ENCODE results near the gene FAM89B. TPM values are rescaled to one million over a fixed set of nuclear protein-coding genes. Genes with fewer than 3 reads are reported as not detected.

The FAM89B gene
- polyA plus RNA-seq, 3 donors, result 51.3 to 139 (median 70.8) TPM

DNA sequence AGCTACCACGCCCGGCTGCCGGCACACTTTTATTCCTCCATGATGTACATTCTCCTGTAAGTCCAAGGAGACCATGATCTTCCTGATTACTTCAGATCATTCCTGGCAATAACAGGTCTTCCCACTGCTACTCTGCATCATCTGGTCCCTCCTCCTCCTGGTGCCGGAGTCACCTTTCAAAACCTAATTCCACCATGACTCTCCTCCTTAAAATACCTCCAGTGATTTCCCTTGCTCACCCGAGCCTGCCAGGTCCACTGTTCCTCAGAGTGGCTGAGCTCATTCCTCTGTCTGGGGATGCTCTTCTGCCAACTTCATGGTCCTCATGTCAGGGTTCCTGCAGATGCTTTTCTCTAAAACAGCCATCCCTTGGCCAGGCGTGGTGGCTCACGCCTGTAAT is 10.3 kb upstream of the FAM89B start:
- Histone ChIP-seq H3K4me3 (replicated peaks in 1 of 3; ENCODE audit: low read depth in 2 of 3, low read length in 3 of 3) (no peak overlapping the region), H2AFZ (ENCODE audit: insufficient read depth, low read depth, low read length, poor library complexity, severe bottlenecking) (no peak overlapping the region), H3K79me2 (ENCODE audit: insufficient read depth, low read length) (peaks cover 1% of the 10 kb centered on the region), H3K9me3 (replicated peaks in 1 of 2; ENCODE audit: control insufficient read depth in 1 of 2, insufficient read depth in 1 of 2, low read length in 2 of 2) (no peaks in the 10 kb centered on the region), H3K36me3 (replicated peaks in 1 of 2; ENCODE audit: control insufficient read depth in 1 of 2, insufficient read depth in 2 of 2, low read length in 2 of 2) (peaks cover 0 to 3% of the 10 kb centered on the region in 2 donors), H3K4me2 (replicated peaks; ENCODE audit: extremely low read depth, low read length, poor library complexity, severe bottlenecking) (no peak overlapping the region), H4K20me1 (ENCODE audit: insufficient read depth, low read length) (peaks cover 4% of the 10 kb centered on the region), H3K4me1 (ENCODE audit: control insufficient read depth in 1 of 2, insufficient read depth in 2 of 2, low read length in 2 of 2) (peaks cover 22 to 42% of the 10 kb centered on the region in 2 donors), H3K27ac (ENCODE audit: low read depth in 1 of 2, low read length in 2 of 2) (no peak overlapping the region), H3K27me3 (ENCODE audit: control insufficient read depth in 2 of 2, insufficient read depth in 2 of 2, low read length in 2 of 2) (peaks cover 0 to 28% of the 10 kb centered on the region in 2 donors), H3K9ac (ENCODE audit: insufficient read depth, low read length, poor library complexity, severe bottlenecking) (no peak overlapping the region)
- Mint-ChIP-seq H3K9me3 (peaks cover 0 to 2% (median 0%) of the 10 kb centered on the region in 7 donors), H3K36me3 (peaks cover 3 to 6% of the 10 kb centered on the region in 2 donors), H3K4me1 (peaks cover 39% of the 10 kb centered on the region), H3K4me3 (no peak overlapping the region), H3K27me3 (ENCODE audit: low read depth in 3 of 3) (peaks cover 11 to 34% (median 24%) of the 10 kb centered on the region in 3 donors), H3K27ac (no peak overlapping the region)
- TF ChIP-seq, protein P1, sequence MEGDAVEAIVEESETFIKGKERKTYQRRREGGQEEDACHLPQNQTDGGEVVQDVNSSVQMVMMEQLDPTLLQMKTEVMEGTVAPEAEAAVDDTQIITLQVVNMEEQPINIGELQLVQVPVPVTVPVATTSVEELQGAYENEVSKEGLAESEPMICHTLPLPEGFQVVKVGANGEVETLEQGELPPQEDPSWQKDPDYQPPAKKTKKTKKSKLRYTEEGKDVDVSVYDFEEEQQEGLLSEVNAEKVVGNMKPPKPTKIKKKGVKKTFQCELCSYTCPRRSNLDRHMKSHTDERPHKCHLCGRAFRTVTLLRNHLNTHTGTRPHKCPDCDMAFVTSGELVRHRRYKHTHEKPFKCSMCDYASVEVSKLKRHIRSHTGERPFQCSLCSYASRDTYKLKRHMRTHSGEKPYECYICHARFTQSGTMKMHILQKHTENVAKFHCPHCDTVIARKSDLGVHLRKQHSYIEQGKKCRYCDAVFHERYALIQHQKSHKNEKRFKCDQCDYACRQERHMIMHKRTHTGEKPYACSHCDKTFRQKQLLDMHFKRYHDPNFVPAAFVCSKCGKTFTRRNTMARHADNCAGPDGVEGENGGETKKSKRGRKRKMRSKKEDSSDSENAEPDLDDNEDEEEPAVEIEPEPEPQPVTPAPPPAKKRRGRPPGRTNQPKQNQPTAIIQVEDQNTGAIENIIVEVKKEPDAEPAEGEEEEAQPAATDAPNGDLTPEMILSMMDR (IDR thresholded peaks at IDR 0.05), result no peak
- intact Hi-C loops (cut with micrococcal nuclease), result no loop called here
- whole genome bisulfite sequencing (ENCODE audit: insufficient coverage), result 100% methylated on average over 5 of the region's 7 CpGs
- no peak for DNase-seq

DNA sequence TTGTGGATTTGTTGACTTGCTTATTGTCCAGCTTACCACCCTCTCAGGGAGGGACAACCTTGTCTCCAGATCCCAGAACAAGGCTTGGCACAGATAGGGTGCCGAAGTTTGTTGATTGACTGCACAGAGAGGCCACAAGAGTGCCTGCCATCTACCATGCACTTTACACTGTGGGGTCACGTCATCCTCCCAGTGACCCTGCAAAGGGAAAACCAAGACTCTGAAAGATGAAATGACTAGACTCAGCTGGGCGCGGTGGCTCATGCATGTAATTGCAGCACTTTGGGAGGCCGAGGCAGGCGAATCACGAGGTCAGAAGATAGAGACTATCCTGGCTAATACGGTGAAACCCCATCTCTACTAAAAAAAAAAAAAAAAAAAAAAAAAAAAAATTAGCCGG is 9.6 kb upstream of the FAM89B start:
- TF ChIP-seq, protein P1 (IDR thresholded peaks at IDR 0.05), result no peak

More for the DNA sequence above, 9.6 kb upstream of the FAM89B start:
- H3K4me1 Mint-ChIP-seq, result peaks cover 34% of the 10 kb centered on the region
- peaks cover 6% of the 10 kb centered on the region for H4K20me1 ChIP-seq (ENCODE audit: insufficient read depth, low read length)
- H2AFZ ChIP-seq (ENCODE audit: insufficient read depth, low read depth, low read length, poor library complexity, severe bottlenecking), result no peak overlapping the region
- no peak overlapping the region for H3K4me3 ChIP-seq (replicated peaks in 1 of 3; ENCODE audit: low read depth in 2 of 3, low read length in 3 of 3)
- peaks cover 8% of the 10 kb centered on the region for H3K79me2 ChIP-seq (ENCODE audit: insufficient read depth, low read length)
- no peak overlapping the region for H3K4me3 Mint-ChIP-seq
- no peak overlapping the region for H3K4me2 ChIP-seq (replicated peaks; ENCODE audit: extremely low read depth, low read length, poor library complexity, severe bottlenecking)
- H3K27me3 Mint-ChIP-seq (ENCODE audit: low read depth in 3 of 3), result peaks cover 6 to 29% (median 18%) of the 10 kb centered on the region in 3 donors
- WGBS (ENCODE audit: insufficient coverage), result 100% methylated on average over 2 of the region's 9 CpGs
- H3K9ac ChIP-seq (ENCODE audit: insufficient read depth, low read length, poor library complexity, severe bottlenecking), result no peak overlapping the region
- intact Hi-C loops (cut with micrococcal nuclease), result no loop called here
- H3K9me3 Mint-ChIP-seq, result peaks cover 0 to 1% (median 0%) of the 10 kb centered on the region in 7 donors
- peaks cover 0 to 22% of the 10 kb centered on the region in 2 donors for H3K27me3 ChIP-seq (ENCODE audit: control insufficient read depth in 2 of 2, insufficient read depth in 2 of 2, low read length in 2 of 2)
- H3K4me1 ChIP-seq (ENCODE audit: control insufficient read depth in 1 of 2, insufficient read depth in 2 of 2, low read length in 2 of 2), result peaks cover 22 to 34% of the 10 kb centered on the region in 2 donors
- no peak overlapping the region for H3K27ac Mint-ChIP-seq
- H3K36me3 ChIP-seq (replicated peaks in 1 of 2; ENCODE audit: control insufficient read depth in 1 of 2, insufficient read depth in 2 of 2, low read length in 2 of 2), result peaks cover 0 to 3% of the 10 kb centered on the region in 2 donors
- no peak for DNase-seq
- no peak overlapping the region for H3K27ac ChIP-seq (ENCODE audit: low read depth in 1 of 2, low read length in 2 of 2)
- no peaks in the 10 kb centered on the region for H3K9me3 ChIP-seq (replicated peaks in 1 of 2; ENCODE audit: control insufficient read depth in 1 of 2, insufficient read depth in 1 of 2, low read length in 2 of 2)
- H3K36me3 Mint-ChIP-seq, result peaks cover 3 to 4% of the 10 kb centered on the region in 2 donors
